Measurements from ENCODE around the gene SLC6A4. TPM values are rescaled to one million over a fixed set of nuclear protein-coding genes. Genes with fewer than 3 reads are reported as not detected.

The SLC6A4 gene
- total and polyA plus RNA-seq, 2 of the 8 experiments (the other 6 are each of a cell fraction or from before 2014, with no cell fraction given), result 0.09 to 0.33 TPM

DNA sequence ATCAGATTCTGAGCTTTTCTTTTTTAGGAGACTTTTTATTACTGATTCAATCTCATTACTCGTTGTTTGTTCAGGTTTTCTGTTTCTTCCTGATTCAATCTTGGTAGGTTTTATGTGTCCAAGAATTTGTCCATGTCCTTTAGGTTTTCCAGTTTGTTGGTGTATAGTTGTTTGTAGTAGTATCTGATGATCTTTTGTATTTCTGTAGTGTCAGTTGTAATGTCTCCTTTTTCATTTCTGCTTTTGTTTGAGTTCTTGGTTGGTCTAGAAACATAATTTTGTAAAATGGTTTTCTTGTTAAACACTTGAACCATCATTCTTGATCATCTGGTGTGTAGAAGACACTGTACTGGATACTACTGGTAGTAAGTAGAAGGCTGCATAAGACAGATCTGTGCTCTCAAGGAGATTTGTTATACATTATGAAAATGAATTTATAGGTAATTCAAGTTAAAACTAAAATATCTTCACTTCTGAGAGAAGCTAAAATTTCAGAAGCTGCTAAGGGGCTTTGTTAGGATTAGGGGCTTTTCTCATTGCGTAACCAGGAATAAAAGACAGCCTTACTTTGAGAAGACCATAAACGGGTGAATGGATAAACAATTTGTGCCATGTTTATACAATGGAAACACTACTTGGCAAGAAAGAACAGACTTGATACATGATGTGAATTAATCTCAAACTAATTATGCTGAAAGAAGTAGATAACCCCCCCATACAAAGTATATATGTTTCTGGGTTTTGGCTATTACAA lies 74.9 kb downstream of the SLC6A4 start:
- H3K79me1 ChIP-seq (ENCODE audit: low read depth, low read length), result no peaks in the 10 kb centered on the region
- peaks cover 0 to 9% (median 2%) of the 10 kb centered on the region in 4 experiments; a peak in 2 of 8 replicates for H3K36me3 ChIP-seq (ENCODE audit: control insufficient read depth in 2 of 4, insufficient read depth in 4 of 4, low read length in 3 of 4)
- H3K79me2 ChIP-seq (ENCODE audit: control insufficient read depth in 1 of 2, insufficient read depth in 2 of 2, low read length in 2 of 2), result peaks cover 0 to 54% of the 10 kb centered on the region in 2 experiments; a peak in 2 of 4 replicates
- H3K18ac ChIP-seq (ENCODE audit: extremely low read depth, low read length), result no peak overlapping the region
- WGBS, 2 experiments (ENCODE audit: extremely low coverage in 1 of 2, insufficient coverage in 1 of 2, insufficient read length in 1 of 2, insufficient replicate concordance in 2 of 2, low coverage in 1 of 2, low lambda C conversion rate in 2 of 2, missing lambda C conversion rate in 1 of 2), result 91% methylated on average over 3 of the region's 3 CpGs; no CpG with 5 or more reads in 1 of the 2 experiments
- H3K4me3 ChIP-seq (ENCODE audit: extremely low read depth in 1 of 4, insufficient read depth in 2 of 4, low read depth in 3 of 4, low read length in 4 of 4), result no peak overlapping the region
- no peak overlapping the region for H4K91ac ChIP-seq (replicated peaks; ENCODE audit: insufficient read length, low read length)
- no peaks in the 10 kb centered on the region for H3K4me1 ChIP-seq (replicated peaks in 1 of 4; ENCODE audit: control insufficient read depth in 3 of 4, insufficient read depth in 4 of 4, low read length in 3 of 4)
- no peak overlapping the region for H3K23ac ChIP-seq (ENCODE audit: insufficient read length)
- H4K8ac ChIP-seq (ENCODE audit: extremely low read depth, insufficient read depth, low read length), result no peak overlapping the region
- H3K23me2 ChIP-seq (ENCODE audit: low read depth, low read length), result no peaks in the 10 kb centered on the region
- no peaks in the 10 kb centered on the region for H3K9me3 ChIP-seq (ENCODE audit: insufficient read depth in 2 of 2, low read depth in 1 of 2, low read length in 1 of 2)
- no peak overlapping the region for H3K56ac ChIP-seq (replicated peaks; ENCODE audit: insufficient read length, low read depth, low read length)
- H2BK15ac ChIP-seq (ENCODE audit: low read length), result no peak overlapping the region
- FAIRE-seq (no peak), DNase-seq (ENCODE audit: low read depth in 1 of 2, low spot score in 2 of 2) (no peak)
- H2AFZ ChIP-seq (ENCODE audit: low read length), result no peak overlapping the region
- no peak overlapping the region for H2BK12ac ChIP-seq (ENCODE audit: low read depth, low read length)
- H2BK5ac ChIP-seq (ENCODE audit: low read depth, low read length), result no peak overlapping the region
- H3K27ac ChIP-seq (ENCODE audit: low read depth, low read length), result no peak overlapping the region
- no peak overlapping the region for H4K5ac ChIP-seq (ENCODE audit: insufficient read length, low read depth, low read length)
- H3K14ac ChIP-seq (ENCODE audit: insufficient read length), result no peak overlapping the region
- no peak overlapping the region for H3K9ac ChIP-seq (replicated peaks in 1 of 4; ENCODE audit: extremely low read depth in 1 of 4, low read depth in 3 of 4, low read length in 3 of 4)
- no peak overlapping the region for H2BK20ac ChIP-seq (ENCODE audit: low read length)
- no peak overlapping the region for H2AK5ac ChIP-seq (ENCODE audit: low read depth, low read length)
- H3K27me3 ChIP-seq (replicated peaks in 1 of 4; ENCODE audit: control insufficient read depth in 3 of 4, extremely low read depth in 1 of 4, insufficient read depth in 3 of 4, low read length in 3 of 4), result no peaks in the 10 kb centered on the region
- H4K20me1 ChIP-seq (replicated peaks in 1 of 2; ENCODE audit: control insufficient read depth in 1 of 2, insufficient read depth in 2 of 2, low read length in 2 of 2), result no peaks in the 10 kb centered on the region
- H3K4ac ChIP-seq (replicated peaks; ENCODE audit: insufficient read length, low read depth, low read length), result no peak overlapping the region
- POLR2A ChIA-PET (ENCODE audit: partially characterized antibody), result no interaction called here
- TF ChIP-seq CREB1 (IDR thresholded peaks at IDR 0.05), result no peak
- TF ChIP-seq, protein P1, sequence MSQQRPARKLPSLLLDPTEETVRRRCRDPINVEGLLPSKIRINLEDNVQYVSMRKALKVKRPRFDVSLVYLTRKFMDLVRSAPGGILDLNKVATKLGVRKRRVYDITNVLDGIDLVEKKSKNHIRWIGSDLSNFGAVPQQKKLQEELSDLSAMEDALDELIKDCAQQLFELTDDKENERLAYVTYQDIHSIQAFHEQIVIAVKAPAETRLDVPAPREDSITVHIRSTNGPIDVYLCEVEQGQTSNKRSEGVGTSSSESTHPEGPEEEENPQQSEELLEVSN (IDR thresholded peaks at IDR 0.05), result no peak
- no peak for TF ChIP-seq SP1 (IDR thresholded peaks at IDR 0.05; ENCODE audit: low read depth, low read length)
- TF ChIP-seq RNF2 (IDR thresholded peaks at IDR 0.05; ENCODE audit: borderline replicate concordance, low read depth, low read length, missing control alignments, poor library complexity, severe bottlenecking), result no peak
- no peak for TF ChIP-seq ASH2L (IDR thresholded peaks at IDR 0.05; ENCODE audit: low read length)
- TF ChIP-seq RBBP5 (IDR thresholded peaks at IDR 0.05; ENCODE audit: borderline replicate concordance, low read depth, low read length), result no peak
- H2BK120ac ChIP-seq (replicated peaks; ENCODE audit: low read depth, low read length), result no peak overlapping the region
- no peak overlapping the region for H3K4me2 ChIP-seq (ENCODE audit: insufficient read depth in 1 of 2, low read depth in 2 of 2, low read length in 2 of 2)
- CTCF ChIA-PET (ENCODE audit: partially characterized antibody), result no interaction called here

Measured in H1 (cell line).